ENCODE data around the gene NUP214. TPM values are rescaled to one million over a fixed set of nuclear protein-coding genes. Genes with fewer than 3 reads are reported as not detected.

The NUP214 gene
- total RNA-seq, 1 experiment from 2014 or later, result 34.9 TPM

DNA sequence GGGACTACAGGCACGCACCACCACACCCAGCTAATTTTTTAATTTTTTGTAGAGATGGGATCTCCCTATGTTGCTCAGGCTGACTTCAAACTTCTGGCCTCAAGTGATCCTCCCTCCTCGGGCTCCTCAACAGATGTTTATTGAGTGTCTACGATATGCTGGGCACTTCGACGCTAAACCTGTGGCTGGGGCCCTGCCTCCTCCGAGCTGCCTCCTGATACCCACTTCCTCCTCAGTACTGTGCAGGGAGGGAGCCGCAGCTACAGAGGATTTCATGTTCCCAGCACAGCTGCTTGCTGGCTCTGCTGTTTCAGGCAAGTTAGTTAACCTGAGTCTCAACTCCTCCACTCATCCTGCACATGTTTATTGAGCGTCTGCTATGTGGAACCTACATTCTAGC, 19.4 kb upstream of the NUP214 start:
- CTCF ChIA-PET, result interaction anchor here (0.6 to 0.7 kb wide), 2 partner anchors 73 to 230 kb away, joined by 4 to 5 read pairs; no protein-coding TSS in a partner anchor
- Histone ChIP-seq H3K27me3 (ENCODE audit: control insufficient read depth, insufficient read depth, low read length) (no peaks in the 10 kb centered on the region), H3K36me3 (ENCODE audit: control insufficient read depth, insufficient read depth, low read length) (no peaks in the 10 kb centered on the region), H3K4me1 (ENCODE audit: control insufficient read depth, insufficient read depth, low read length) (no peaks in the 10 kb centered on the region), H3K9me3 (ENCODE audit: control insufficient read depth, insufficient read depth, low read depth, low read length) (no peaks in the 10 kb centered on the region), H3K4me3 (ENCODE audit: low read depth in 2 of 2, low read length in 2 of 2) (no peak overlapping the region), H3K27ac (ENCODE audit: low read length) (no peak overlapping the region)
- in situ Hi-C loops (cut with HindIII; ENCODE audit: low pct_unique_long_range_greater_than_20kb, low sequenced_read_pairs), result no loop called here
- DNase-seq (ENCODE audit: low read depth, low spot score), result no peak
- BruUV-seq (replicated peaks), result no TSS peak
- POLR2A ChIA-PET, result no interaction called here
- no peak for ATAC-seq
- intact Hi-C loops (cut with micrococcal nuclease; ENCODE audit: unreplicated experiment), result no loop called here
- TF ChIP-seq SIN3A (IDR thresholded peaks at IDR 0.05; ENCODE audit: borderline replicate concordance, insufficient read depth, low read depth, low read length), result no peak
- no peak for TF ChIP-seq TCF7L2 (IDR thresholded peaks at IDR 0.05; ENCODE audit: low read depth, low read length)
- TF ChIP-seq, protein P1, sequence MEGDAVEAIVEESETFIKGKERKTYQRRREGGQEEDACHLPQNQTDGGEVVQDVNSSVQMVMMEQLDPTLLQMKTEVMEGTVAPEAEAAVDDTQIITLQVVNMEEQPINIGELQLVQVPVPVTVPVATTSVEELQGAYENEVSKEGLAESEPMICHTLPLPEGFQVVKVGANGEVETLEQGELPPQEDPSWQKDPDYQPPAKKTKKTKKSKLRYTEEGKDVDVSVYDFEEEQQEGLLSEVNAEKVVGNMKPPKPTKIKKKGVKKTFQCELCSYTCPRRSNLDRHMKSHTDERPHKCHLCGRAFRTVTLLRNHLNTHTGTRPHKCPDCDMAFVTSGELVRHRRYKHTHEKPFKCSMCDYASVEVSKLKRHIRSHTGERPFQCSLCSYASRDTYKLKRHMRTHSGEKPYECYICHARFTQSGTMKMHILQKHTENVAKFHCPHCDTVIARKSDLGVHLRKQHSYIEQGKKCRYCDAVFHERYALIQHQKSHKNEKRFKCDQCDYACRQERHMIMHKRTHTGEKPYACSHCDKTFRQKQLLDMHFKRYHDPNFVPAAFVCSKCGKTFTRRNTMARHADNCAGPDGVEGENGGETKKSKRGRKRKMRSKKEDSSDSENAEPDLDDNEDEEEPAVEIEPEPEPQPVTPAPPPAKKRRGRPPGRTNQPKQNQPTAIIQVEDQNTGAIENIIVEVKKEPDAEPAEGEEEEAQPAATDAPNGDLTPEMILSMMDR (IDR thresholded peaks at IDR 0.05), result no peak
- no peak for TF ChIP-seq POLR2AphosphoS5 (IDR thresholded peaks at IDR 0.05; ENCODE audit: low read depth, low read length)
- TF ChIP-seq, protein P2, sequence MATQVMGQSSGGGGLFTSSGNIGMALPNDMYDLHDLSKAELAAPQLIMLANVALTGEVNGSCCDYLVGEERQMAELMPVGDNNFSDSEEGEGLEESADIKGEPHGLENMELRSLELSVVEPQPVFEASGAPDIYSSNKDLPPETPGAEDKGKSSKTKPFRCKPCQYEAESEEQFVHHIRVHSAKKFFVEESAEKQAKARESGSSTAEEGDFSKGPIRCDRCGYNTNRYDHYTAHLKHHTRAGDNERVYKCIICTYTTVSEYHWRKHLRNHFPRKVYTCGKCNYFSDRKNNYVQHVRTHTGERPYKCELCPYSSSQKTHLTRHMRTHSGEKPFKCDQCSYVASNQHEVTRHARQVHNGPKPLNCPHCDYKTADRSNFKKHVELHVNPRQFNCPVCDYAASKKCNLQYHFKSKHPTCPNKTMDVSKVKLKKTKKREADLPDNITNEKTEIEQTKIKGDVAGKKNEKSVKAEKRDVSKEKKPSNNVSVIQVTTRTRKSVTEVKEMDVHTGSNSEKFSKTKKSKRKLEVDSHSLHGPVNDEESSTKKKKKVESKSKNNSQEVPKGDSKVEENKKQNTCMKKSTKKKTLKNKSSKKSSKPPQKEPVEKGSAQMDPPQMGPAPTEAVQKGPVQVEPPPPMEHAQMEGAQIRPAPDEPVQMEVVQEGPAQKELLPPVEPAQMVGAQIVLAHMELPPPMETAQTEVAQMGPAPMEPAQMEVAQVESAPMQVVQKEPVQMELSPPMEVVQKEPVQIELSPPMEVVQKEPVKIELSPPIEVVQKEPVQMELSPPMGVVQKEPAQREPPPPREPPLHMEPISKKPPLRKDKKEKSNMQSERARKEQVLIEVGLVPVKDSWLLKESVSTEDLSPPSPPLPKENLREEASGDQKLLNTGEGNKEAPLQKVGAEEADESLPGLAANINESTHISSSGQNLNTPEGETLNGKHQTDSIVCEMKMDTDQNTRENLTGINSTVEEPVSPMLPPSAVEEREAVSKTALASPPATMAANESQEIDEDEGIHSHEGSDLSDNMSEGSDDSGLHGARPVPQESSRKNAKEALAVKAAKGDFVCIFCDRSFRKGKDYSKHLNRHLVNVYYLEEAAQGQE (IDR thresholded peaks at IDR 0.05; ENCODE audit: insufficient read depth in 1 of 2, low read depth in 2 of 2, low read length in 1 of 2), result no peak

GRCh38 chr9:131107760-131108159, 17.6 kb upstream of the NUP214 start:
- intact Hi-C loops (cut with micrococcal nuclease; ENCODE audit: unreplicated experiment), result no loop called here
- Histone ChIP-seq H3K9me3 (ENCODE audit: control insufficient read depth, insufficient read depth, low read depth, low read length) (no peaks in the 10 kb centered on the region), H3K36me3 (ENCODE audit: control insufficient read depth, insufficient read depth, low read length) (no peaks in the 10 kb centered on the region), H3K27ac (ENCODE audit: low read length) (no peak overlapping the region), H3K27me3 (ENCODE audit: control insufficient read depth, insufficient read depth, low read length) (no peaks in the 10 kb centered on the region), H3K4me3 (ENCODE audit: low read depth in 2 of 2, low read length in 2 of 2) (no peak overlapping the region), H3K4me1 (ENCODE audit: control insufficient read depth, insufficient read depth, low read length) (no peaks in the 10 kb centered on the region)
- POLR2A ChIA-PET, result no interaction called here
- in situ Hi-C loops (cut with HindIII; ENCODE audit: low pct_unique_long_range_greater_than_20kb, low sequenced_read_pairs), result no loop called here
- CTCF ChIA-PET, result no interaction called here
- DNase-seq (ENCODE audit: low read depth, low spot score) (no peak), ATAC-seq (no peak)
- no TSS peak for BruUV-seq (replicated peaks)
- TF ChIP-seq, protein P2 (IDR thresholded peaks at IDR 0.05; ENCODE audit: insufficient read depth in 1 of 2, low read depth in 2 of 2, low read length in 1 of 2), result no peak
- TF ChIP-seq, protein P1 (IDR thresholded peaks at IDR 0.05), result no peak
- no peak for TF ChIP-seq POLR2AphosphoS5 (IDR thresholded peaks at IDR 0.05; ENCODE audit: low read depth, low read length)
- TF ChIP-seq SIN3A (IDR thresholded peaks at IDR 0.05; ENCODE audit: borderline replicate concordance, insufficient read depth, low read depth, low read length), result no peak
- TF ChIP-seq TCF7L2 (IDR thresholded peaks at IDR 0.05; ENCODE audit: low read depth, low read length), result no peak

Data from Panc1 (cell line).